Thyroid gland (tissue), 4 donors: Measurements from ENCODE around the gene COMMD8.

ENCODE experiments used
- POLR2A ChIP-seq, 2 donors: fragments of 450-650 bp; IDR thresholded peaks; one replicate each; pipeline ENCODE4 v1.6.1; 2017; ENCODE audit warnings: antibody characterized with exemption in 2 of 2, mild to moderate bottlenecking in 2 of 2, moderate library complexity in 1 of 2
- TF ChIP-seq, protein P1 (sequence below), 6 experiments: fragments of 200-600 bp in 3 of 6; fragments of 450-650 bp in 3 of 6; sonication (generic) in 3 of 6; IDR thresholded peaks; one replicate each; pipeline ENCODE4 v1.5.1; 2016 to 2019; ENCODE audit warnings: antibody characterized with exemption in 6 of 6, mild to moderate bottlenecking in 2 of 6, inconsistent platforms in 1 of 6, moderate library complexity in 1 of 6

- TF ChIP-seq, protein P1, sequence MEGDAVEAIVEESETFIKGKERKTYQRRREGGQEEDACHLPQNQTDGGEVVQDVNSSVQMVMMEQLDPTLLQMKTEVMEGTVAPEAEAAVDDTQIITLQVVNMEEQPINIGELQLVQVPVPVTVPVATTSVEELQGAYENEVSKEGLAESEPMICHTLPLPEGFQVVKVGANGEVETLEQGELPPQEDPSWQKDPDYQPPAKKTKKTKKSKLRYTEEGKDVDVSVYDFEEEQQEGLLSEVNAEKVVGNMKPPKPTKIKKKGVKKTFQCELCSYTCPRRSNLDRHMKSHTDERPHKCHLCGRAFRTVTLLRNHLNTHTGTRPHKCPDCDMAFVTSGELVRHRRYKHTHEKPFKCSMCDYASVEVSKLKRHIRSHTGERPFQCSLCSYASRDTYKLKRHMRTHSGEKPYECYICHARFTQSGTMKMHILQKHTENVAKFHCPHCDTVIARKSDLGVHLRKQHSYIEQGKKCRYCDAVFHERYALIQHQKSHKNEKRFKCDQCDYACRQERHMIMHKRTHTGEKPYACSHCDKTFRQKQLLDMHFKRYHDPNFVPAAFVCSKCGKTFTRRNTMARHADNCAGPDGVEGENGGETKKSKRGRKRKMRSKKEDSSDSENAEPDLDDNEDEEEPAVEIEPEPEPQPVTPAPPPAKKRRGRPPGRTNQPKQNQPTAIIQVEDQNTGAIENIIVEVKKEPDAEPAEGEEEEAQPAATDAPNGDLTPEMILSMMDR (IDR thresholded peaks at IDR 0.05): no peak
- TF ChIP-seq POLR2A (IDR thresholded peaks at IDR 0.05): no peak
Measured at GRCh38 chr4:47415719-47416118, 47.8 kb downstream of the COMMD8 start.
